AG09309 (cell line): ENCODE measurements around the gene AQP6.

Experiments
- DNase-seq: peaks from one replicate; pipeline ENCODE4 v3.0.0-alpha.2; 2010; ENCODE audit warnings: low read depth
- H3K4me3 ChIP-seq: 2 replicates; pipeline ENCODE4 v1.5.1; 2011; ENCODE audit warnings: mild to moderate bottlenecking, low read depth, low read length, moderate library complexity; ENCODE audit not compliant: control insufficient read depth
- TF ChIP-seq, protein P1 (sequence below): IDR thresholded peaks from 2 replicates; pipeline ENCODE4 v1.5.1; 2011; ENCODE audit warnings: mild to moderate bottlenecking, low read depth, low read length, inconsistent platforms; ENCODE audit not compliant: insufficient read depth, control insufficient read depth; ENCODE audit errors: missing control alignments

Gene AQP6

DNA sequence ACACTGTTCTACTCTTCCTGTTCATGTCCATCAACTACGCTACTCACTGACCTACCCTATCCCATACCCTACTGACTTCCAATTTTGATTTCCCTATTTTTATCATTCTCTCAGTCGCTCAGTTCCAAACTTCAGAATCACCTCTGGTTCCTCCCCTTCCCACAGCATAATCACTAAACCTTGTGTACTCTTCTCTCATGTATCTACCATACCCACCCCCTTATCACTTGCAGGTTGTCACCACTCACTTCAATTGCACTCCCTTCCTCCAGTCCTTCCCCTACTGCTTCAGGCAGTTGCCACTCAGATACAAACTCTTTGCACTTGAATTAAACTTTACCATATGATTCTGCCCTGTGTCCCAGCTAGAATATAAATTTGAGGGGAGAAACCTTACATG, 46.2 kb downstream of the AQP6 start:
- TF ChIP-seq, protein P1, sequence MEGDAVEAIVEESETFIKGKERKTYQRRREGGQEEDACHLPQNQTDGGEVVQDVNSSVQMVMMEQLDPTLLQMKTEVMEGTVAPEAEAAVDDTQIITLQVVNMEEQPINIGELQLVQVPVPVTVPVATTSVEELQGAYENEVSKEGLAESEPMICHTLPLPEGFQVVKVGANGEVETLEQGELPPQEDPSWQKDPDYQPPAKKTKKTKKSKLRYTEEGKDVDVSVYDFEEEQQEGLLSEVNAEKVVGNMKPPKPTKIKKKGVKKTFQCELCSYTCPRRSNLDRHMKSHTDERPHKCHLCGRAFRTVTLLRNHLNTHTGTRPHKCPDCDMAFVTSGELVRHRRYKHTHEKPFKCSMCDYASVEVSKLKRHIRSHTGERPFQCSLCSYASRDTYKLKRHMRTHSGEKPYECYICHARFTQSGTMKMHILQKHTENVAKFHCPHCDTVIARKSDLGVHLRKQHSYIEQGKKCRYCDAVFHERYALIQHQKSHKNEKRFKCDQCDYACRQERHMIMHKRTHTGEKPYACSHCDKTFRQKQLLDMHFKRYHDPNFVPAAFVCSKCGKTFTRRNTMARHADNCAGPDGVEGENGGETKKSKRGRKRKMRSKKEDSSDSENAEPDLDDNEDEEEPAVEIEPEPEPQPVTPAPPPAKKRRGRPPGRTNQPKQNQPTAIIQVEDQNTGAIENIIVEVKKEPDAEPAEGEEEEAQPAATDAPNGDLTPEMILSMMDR = no peak
- no peak for DNase-seq
- H3K4me3 ChIP-seq = no peak overlapping the region

- TF ChIP-seq, protein P1 = no peak
- DNase-seq = no peak
- no peak overlapping the region for H3K4me3 ChIP-seq
Observed at GRCh38 chr12:50019524-50019923, 46.8 kb downstream of the AQP6 start.

DNA sequence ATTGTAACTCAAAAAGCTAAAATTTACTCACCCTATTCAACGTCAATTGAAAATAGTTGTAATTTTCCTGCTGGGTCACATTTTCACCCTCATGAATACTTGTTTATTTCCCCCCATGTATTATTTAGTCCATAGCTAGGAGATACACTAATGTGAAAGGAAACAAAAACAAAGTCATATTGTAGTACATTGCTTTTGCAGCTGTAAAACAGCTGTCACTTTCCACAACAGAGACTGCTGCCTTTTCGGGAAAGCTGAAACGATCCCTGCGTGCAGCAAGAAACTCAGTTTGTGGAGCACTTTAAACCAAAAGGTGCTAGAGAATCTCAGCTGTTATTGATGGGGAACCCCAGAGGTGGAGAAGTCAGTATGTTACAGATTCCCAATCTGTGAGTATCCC, 48.3 kb downstream of the AQP6 start:
- DNase-seq = no peak
- H3K4me3 ChIP-seq = no peak overlapping the region
- TF ChIP-seq, protein P1 = no peak

DNA sequence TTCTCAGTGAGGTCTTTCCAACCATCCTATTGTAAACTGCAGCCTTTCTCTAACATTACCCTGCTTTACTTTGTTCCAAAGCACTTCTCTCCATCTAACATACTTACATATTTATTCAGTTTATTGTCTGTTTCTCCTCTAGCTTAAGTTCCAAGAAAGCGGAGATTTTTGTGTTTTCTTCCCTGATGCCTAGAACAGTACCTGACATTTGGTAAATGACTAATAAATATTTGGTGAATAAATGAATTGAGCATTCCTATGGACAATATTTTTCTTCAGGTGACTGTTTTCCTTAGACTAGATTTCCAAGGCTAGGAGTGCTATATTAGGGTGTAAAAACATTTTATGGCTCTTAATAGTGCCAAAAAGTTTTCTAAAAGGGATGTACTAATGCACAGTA, 50.2 kb downstream of the AQP6 start:
- DNase-seq = no peak
- no peak overlapping the region for H3K4me3 ChIP-seq
- TF ChIP-seq, protein P1 = no peak

- no peak for DNase-seq
- peak overlapping the region; percentile 54 for H3K4me3 ChIP-seq
- TF ChIP-seq, protein P1 = no peak
Observed at GRCh38 chr12:50024227-50024626, 51.5 kb downstream of the AQP6 start.

DNA sequence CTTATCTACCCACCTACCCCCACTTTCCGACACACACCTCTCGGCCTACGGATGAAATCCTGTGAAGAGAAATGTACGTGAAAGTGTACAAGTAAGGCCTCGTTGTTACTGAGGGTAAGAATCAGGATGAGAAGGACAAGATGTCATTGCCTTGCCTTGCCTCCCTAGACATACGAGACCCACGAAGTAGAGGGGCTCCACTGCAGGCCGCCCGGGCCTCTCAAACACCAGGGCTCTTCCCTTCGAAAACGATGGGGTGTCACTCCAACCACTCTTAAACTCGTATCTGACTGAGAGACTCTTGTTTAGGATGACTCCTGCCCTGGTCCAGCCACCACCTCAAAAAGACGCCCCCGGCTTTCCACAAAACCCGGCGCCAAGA, 52.0 kb downstream of the AQP6 start:
- H3K4me3 ChIP-seq = peak overlapping the region; percentile 54
- TF ChIP-seq, protein P1 = no peak
- no peak for DNase-seq
